Cardiac fibroblast (primary cell): Measurements from ENCODE around the gene GIGYF2.

ENCODE experiments used
- DNase-seq, 2 donors: peaks; one replicate each; pipeline versions ENCODE4 v3.0.0 to v3.0.0-alpha.2; 2010; ENCODE audit warnings: low read depth in 2 of 2
- H3K4me3 ChIP-seq, 2 donors: replicated peaks in 1 of 2; 1 replicate in 1 of 2; 2 replicates in 1 of 2; pipeline ENCODE4 v1.5.1; 2011; ENCODE audit warnings: low read depth in 2 of 2, low read length in 2 of 2, mild to moderate bottlenecking in 2 of 2, moderate library complexity in 1 of 2
- TF ChIP-seq, protein P1 (sequence below): IDR thresholded peaks from one replicate; pipeline ENCODE4 v1.5.1; 2011; ENCODE audit warnings: low read depth, mild to moderate bottlenecking, low read length, inconsistent platforms

Gene GIGYF2

DNA sequence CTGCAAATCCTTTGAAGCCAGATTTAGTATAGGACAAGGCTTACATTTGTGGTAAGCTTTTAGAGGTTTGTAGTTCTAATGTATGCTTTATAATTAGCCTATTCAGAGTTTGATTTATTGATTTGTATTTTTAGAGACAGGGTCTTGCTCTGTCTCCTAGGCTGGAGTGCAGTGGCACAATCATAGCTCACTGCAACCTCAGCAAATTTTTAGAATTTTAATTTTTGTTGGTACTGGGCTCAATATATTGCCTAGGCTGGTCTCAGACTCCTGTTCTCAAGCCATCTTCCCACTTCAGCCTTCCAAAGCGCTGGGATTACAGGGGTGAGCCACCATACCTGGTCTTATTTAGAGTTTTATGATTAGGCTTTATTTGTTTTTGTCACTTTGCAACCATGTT is 74.7 kb downstream of the GIGYF2 start:
- H3K4me3 ChIP-seq = no peak overlapping the region
- no peak for DNase-seq
- TF ChIP-seq, protein P1, sequence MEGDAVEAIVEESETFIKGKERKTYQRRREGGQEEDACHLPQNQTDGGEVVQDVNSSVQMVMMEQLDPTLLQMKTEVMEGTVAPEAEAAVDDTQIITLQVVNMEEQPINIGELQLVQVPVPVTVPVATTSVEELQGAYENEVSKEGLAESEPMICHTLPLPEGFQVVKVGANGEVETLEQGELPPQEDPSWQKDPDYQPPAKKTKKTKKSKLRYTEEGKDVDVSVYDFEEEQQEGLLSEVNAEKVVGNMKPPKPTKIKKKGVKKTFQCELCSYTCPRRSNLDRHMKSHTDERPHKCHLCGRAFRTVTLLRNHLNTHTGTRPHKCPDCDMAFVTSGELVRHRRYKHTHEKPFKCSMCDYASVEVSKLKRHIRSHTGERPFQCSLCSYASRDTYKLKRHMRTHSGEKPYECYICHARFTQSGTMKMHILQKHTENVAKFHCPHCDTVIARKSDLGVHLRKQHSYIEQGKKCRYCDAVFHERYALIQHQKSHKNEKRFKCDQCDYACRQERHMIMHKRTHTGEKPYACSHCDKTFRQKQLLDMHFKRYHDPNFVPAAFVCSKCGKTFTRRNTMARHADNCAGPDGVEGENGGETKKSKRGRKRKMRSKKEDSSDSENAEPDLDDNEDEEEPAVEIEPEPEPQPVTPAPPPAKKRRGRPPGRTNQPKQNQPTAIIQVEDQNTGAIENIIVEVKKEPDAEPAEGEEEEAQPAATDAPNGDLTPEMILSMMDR = no peak

DNA sequence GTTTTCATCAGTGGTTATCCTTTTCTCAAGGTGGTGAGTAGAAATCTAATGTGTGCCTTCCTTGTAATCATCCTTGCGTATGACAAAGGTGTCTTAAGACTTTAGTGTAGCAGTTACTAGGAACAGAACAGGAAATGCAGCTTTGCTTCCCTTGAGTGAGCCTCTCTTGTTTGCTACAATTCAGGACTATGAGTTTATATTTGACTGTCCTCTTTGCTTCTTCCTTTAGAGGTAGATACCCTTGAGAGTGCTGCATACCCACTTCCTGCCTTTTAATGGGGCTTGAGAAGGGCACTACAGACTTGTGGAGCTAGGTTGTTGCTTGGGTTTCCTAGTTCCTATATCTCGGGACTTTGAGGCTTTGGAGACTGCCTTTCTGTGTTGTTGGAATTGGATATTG is 75.4 kb downstream of the GIGYF2 start:
- TF ChIP-seq, protein P1 = no peak
- no peak overlapping the region for H3K4me3 ChIP-seq
- no peak for DNase-seq

DNA sequence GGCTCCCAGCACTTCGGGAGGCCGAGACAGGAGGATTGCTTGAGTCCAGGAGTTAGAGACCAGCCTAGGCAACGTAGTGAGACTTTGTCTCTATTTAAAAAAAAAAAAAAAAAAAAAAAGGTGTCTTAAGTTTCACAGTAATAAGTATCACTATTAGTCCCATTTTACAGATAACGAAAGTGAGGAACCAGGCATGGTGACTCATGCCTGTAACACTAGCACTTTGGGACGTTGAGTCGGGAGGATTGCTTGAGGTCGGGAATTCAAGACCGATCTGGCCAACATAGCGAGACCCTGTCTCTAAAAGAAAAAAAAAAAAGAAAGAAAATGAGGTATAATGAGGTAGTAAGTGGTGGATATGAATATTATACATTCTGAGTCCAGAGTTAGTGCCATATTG is 76.7 kb downstream of the GIGYF2 start:
- TF ChIP-seq, protein P1 = no peak
- DNase-seq = no peak
- no peak overlapping the region for H3K4me3 ChIP-seq

DNA sequence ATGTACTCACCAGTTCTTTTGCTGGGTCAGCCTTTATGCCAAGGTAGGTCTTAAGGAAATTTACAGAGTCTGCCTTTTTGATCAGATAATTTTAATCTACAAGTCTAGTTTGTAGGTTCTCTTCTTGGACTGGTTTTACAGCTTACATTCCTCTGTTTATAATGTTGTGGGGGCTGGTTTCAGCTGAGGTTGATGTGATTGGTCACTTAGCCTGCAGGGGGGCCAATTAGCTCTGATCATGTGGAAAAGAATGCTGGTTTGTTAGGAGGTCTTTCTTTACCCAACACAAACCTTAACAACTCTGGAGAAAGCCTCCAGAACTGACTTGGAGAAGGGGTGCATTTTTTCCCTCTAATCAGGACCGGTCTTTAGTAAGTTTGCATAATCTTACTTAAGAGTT is 79.3 kb downstream of the GIGYF2 start, which contains the start of gene KCNJ13:
TSS of gene KCNJ13 (minus strand) at position 131 of the 400 bp plus-strand sequence. CDS start 5,203 bp downstream, outside the sequence.
- no peak within 1 kb of the TSS for H3K4me3 ChIP-seq
- no peak for DNase-seq
- TF ChIP-seq, protein P1 = no peak

DNA sequence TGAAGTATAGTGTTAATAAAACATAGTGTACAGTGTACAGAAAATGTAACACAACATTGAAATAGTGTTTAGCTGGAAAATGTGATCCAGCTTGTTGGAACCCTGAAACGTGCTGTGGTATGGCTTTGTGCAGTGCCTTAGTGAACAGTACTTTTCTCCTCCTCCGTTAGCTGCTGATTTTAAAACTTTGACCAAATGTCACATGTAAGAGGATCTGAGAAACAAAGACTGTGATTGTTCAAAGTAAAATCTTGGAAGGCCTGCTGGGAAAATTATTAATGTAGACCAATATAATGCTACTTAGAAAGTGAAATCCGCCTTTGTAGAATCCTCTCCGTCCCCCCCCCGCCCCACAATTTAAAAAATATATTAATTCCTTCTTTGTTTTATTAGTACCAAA is 80.1 kb downstream of the GIGYF2 start:
- DNase-seq = no peak
- no peak overlapping the region for H3K4me3 ChIP-seq
- TF ChIP-seq, protein P1 = no peak

DNA sequence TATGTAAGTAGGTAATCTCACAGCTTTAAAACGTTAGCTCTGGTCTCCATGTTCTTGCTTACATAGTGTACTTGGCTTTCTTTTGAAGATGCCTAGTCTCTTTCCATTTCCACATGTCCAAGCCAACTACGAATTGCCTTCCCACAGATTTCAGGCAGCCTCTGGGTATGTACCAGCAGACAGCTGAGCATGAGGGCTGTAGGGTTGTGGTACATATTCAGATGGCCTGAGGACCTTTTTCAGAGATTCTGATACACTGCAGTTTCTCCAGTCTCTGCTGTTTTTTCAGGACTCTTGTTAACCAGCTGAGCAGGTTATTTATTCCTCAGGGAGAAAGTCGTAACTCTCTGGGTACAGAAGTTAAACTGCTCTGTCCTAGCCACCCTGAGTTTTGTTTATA is 82.3 kb downstream of the GIGYF2 start:
- DNase-seq = no peak
- no peak overlapping the region for H3K4me3 ChIP-seq
- TF ChIP-seq, protein P1 = no peak

DNA sequence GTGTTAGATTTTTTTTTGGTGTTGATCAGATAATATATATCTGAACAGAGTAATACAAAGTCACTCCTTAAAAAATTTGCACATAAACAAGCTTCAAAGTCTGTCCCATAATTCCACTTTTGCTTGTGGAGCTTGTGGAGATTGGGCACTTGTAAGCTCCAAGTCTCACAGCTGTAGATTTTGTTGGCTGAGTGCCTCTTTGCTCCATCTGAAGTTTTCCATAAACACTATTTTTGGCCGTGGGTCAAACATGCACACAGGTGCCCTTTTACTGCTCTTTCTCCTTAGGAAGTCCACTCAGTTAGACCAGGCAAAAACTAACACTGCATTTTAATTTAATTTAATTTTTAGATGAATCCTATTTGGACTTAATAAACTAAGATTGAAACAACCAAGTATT is 82.8 kb downstream of the GIGYF2 start:
- H3K4me3 ChIP-seq = no peak overlapping the region
- DNase-seq = peak in 1 of 2 donors; percentile 12
- TF ChIP-seq, protein P1 = no peak
